GM19324 (cell line): ENCODE results near the gene SOST.

Experiments
- ATAC-seq: cut with Tn5 transposase; IDR thresholded peaks from one replicate; pipeline ENCODE4 v1.9.1; 2021; ENCODE audit warnings: mild to moderate bottlenecking, moderate library complexity; ENCODE audit not compliant: unreplicated experiment, low FRiP score

The SOST gene

GRCh38 chr17:43713494-43714162 lies 45.0 kb downstream of the SOST start:
- ATAC-seq = no peak

GRCh38 chr17:43712397-43712796 lies 46.2 kb downstream of the SOST start:
- no peak for ATAC-seq

DNA sequence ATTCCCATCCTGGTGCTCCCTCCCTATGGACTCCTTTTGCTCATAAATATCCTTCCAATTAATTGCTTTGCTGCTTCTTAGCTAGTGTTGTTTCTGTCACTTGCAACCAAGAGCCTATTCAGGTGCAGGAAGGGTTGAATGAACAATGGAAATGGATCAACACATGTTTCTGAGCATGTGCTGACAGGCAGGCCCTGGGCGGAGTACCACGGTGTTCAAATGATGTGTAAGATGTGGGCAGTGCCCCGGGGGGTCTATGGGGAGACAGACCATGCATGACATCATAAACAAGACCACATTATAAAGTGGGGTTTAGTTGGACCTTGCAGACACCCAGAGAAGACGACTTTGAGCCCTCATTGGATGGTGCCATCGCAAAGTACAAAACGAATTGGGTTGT lies 48.5 kb downstream of the SOST start:
- ATAC-seq = no peak

DNA sequence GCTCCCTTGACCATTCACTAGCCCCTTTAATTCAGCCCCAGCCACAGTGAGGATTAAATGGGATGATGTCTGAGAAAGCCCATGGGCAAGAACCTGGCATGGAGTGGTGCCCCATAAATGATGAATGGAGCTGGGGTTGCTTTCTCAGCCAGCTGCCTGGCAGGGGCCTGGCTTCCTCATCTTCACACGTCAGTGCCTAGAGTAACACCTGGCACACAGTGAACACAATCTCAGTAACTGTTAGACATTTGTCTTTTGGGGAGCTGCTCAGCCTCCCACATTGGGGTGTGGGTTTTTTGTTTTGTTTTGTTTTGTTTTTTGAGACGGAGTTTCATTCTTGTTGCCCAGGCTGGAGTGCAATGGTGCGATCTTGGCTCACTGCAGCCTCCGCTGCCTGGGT lies 49.4 kb downstream of the SOST start:
- no peak for ATAC-seq

- ATAC-seq = no peak
These were observed 51.4 kb downstream of the SOST start for GRCh38 chr17:43707184-43707583.

- no peak for ATAC-seq
These were observed 52.4 kb downstream of the SOST start for GRCh38 chr17:43706235-43706634.
